Rectal smooth muscle tissue (tissue), 1 donor: ENCODE data around the gene CIRBP.

ENCODE experiments used
- H3K27ac ChIP-seq: one replicate; pipeline ENCODE4 v1.7.0; 2013; ENCODE audit warnings: low read depth, low read length, inconsistent platforms
- H3K27me3 ChIP-seq: one replicate; pipeline ENCODE4 v1.7.0; 2013; ENCODE audit warnings: low read length; ENCODE audit not compliant: control insufficient read depth, insufficient read depth
- H3K36me3 ChIP-seq: one replicate; pipeline ENCODE4 v1.7.0; 2013; ENCODE audit warnings: low read length; ENCODE audit not compliant: control insufficient read depth, insufficient read depth
- H3K4me1 ChIP-seq: one replicate; pipeline ENCODE4 v1.7.0; 2013; ENCODE audit warnings: low read length; ENCODE audit not compliant: control insufficient read depth, insufficient read depth
- H3K4me3 ChIP-seq: one replicate; pipeline ENCODE4 v1.7.0; 2013; ENCODE audit warnings: low read length
- H3K9ac ChIP-seq: one replicate; pipeline ENCODE4 v1.7.0; 2013; ENCODE audit warnings: low read length

The CIRBP gene

GRCh38 chr19:1272423-1273262, 3.5 kb downstream of the CIRBP start:
- Histone ChIP-seq H3K9ac (no peak overlapping the region), H3K27me3 (no peaks in the 10 kb centered on the region), H3K27ac (peak overlapping the region; percentile 99), H3K4me3 (no peak overlapping the region), H3K4me1 (peaks cover 66% of the 10 kb centered on the region), H3K36me3 (peaks cover 30% of the 10 kb centered on the region)

- no peak overlapping the region for H3K4me3 ChIP-seq
- no peaks in the 10 kb centered on the region for H3K27me3 ChIP-seq
- H3K9ac ChIP-seq: no peak overlapping the region
- H3K4me1 ChIP-seq: peaks cover 59% of the 10 kb centered on the region
- H3K36me3 ChIP-seq: peaks cover 30% of the 10 kb centered on the region
- peak overlapping the region; percentile 99 for H3K27ac ChIP-seq
Measured at GRCh38 chr19:1273263-1274041, 4.3 kb downstream of the CIRBP start.

- Histone ChIP-seq H3K9ac (no peak overlapping the region), H3K27ac (peak overlapping the region; percentile 99)
Measured at GRCh38 chr19:1274081-1274851, 5.1 kb downstream of the CIRBP start.

GRCh38 chr19:1274852-1275259, 5.7 kb downstream of the CIRBP start:
- peaks cover 55% of the 10 kb centered on the region for H3K4me1 ChIP-seq

More at GRCh38 chr19:1274081-1274851, 5.1 kb downstream of the CIRBP start:
- H3K36me3 ChIP-seq: peaks cover 35% of the 10 kb centered on the region
- H3K4me1 ChIP-seq: peaks cover 55% of the 10 kb centered on the region
- no peaks in the 10 kb centered on the region for H3K27me3 ChIP-seq
- peak overlapping the region; percentile 29 for H3K4me3 ChIP-seq

GRCh38 chr19:1275260-1275975, 6.3 kb downstream of the CIRBP start, which contains the start of gene FAM174C:
Gene FAM174C (plus strand): TSS chr19:1275530. CDS start chr19:1275550, 20 bp downstream.
- peaks cover 51% of the 10 kb centered on the region for H3K4me1 ChIP-seq
- peak within 1 kb of the TSS; percentile 99 for H3K27ac ChIP-seq
- peak within 1 kb of the TSS; percentile 79 for H3K9ac ChIP-seq
- H3K4me3 ChIP-seq: peak within 1 kb of the TSS; percentile 81
- peaks cover 35% of the 10 kb centered on the region for H3K36me3 ChIP-seq
- no peaks in the 10 kb centered on the region for H3K27me3 ChIP-seq

More at GRCh38 chr19:1274852-1275259, 5.7 kb downstream of the CIRBP start:
- peak overlapping the region; percentile 99 for H3K27ac ChIP-seq
- peak overlapping the region; percentile 29 for H3K4me3 ChIP-seq
- peaks cover 35% of the 10 kb centered on the region for H3K36me3 ChIP-seq
- no peaks in the 10 kb centered on the region for H3K27me3 ChIP-seq
- H3K9ac ChIP-seq: no peak overlapping the region

GRCh38 chr19:1275976-1276627, 7.0 kb downstream of the CIRBP start:
- Histone ChIP-seq H3K9ac (peak overlapping the region; percentile 79), H3K36me3 (peaks cover 30% of the 10 kb centered on the region), H3K27me3 (no peaks in the 10 kb centered on the region), H3K4me1 (peaks cover 44% of the 10 kb centered on the region), H3K27ac (peak overlapping the region; percentile 99), H3K4me3 (peak overlapping the region; percentile 81)

- Histone ChIP-seq H3K27me3 (no peaks in the 10 kb centered on the region), H3K27ac (no peak overlapping the region), H3K36me3 (peaks cover 27% of the 10 kb centered on the region), H3K4me1 (peaks cover 39% of the 10 kb centered on the region), H3K9ac (no peak overlapping the region), H3K4me3 (peak overlapping the region; percentile 81)
Measured at GRCh38 chr19:1276628-1277022, 7.5 kb downstream of the CIRBP start.

- H3K4me1 ChIP-seq: peaks cover 35% of the 10 kb centered on the region
- H3K27ac ChIP-seq: no peak overlapping the region
- peaks cover 25% of the 10 kb centered on the region for H3K36me3 ChIP-seq
- no peak overlapping the region for H3K9ac ChIP-seq
- H3K4me3 ChIP-seq: no peak overlapping the region
- H3K27me3 ChIP-seq: peaks cover 3% of the 10 kb centered on the region
Measured at GRCh38 chr19:1277061-1277460, 7.9 kb downstream of the CIRBP start.

GRCh38 chr19:1278074-1278473, 8.9 kb downstream of the CIRBP start:
- H3K4me1 ChIP-seq: peaks cover 25% of the 10 kb centered on the region
- H3K27ac ChIP-seq: no peak overlapping the region
- peaks cover 3% of the 10 kb centered on the region for H3K27me3 ChIP-seq
- H3K9ac ChIP-seq: no peak overlapping the region
- H3K36me3 ChIP-seq: peaks cover 19% of the 10 kb centered on the region
- H3K4me3 ChIP-seq: no peak overlapping the region

- Histone ChIP-seq H3K27ac (no peak overlapping the region), H3K27me3 (peaks cover 8% of the 10 kb centered on the region), H3K4me1 (peaks cover 17% of the 10 kb centered on the region), H3K36me3 (peaks cover 11% of the 10 kb centered on the region), H3K9ac (no peak overlapping the region), H3K4me3 (no peak overlapping the region)
Measured at GRCh38 chr19:1278713-1279660, 9.9 kb downstream of the CIRBP start.
